HCT116 (cell line): ENCODE measurements around the gene MUC4. TPM values are rescaled to one million over a fixed set of nuclear protein-coding genes. Genes with fewer than 3 reads are reported as not detected.

Experiments used
- ATAC-seq: fragments of 200-7000 bp; cut with Tn5 transposase; 2 replicates; pipeline ENCODE4 v1.9.1; 2020; ENCODE audit warnings: mild to moderate bottlenecking, moderate library complexity
- BruUV-seq: library from RNA; stranded (reverse); fragments of 400-500 nt; replicated peaks from 2 replicates; lab custom pipeline; 2021; lab: Mats Ljungman, UMichigan
- CTCF ChIA-PET: fragments of 300-600 bp; sonication (Branson Sonifier 250); formaldehyde crosslinking; loops from one replicate; lab custom pipeline; 2021; ENCODE audit warnings: antibody characterized with exemption; lab: Charles Lee
- POLR2A ChIA-PET: fragments of 300-600, 350-600 bp; sonication (Branson Sonifier 250); formaldehyde crosslinking; loops from one replicate; lab custom pipeline; 2021; ENCODE audit warnings: antibody characterized with exemption; lab: Charles Lee
- RAD21 ChIA-PET, 2 experiments: fragments of 300-600 bp; sonication (Branson Sonifier 250); formaldehyde crosslinking; loops; one replicate each; lab custom pipeline; 2023; ENCODE audit warnings: low total read pairs in 2 of 2; ENCODE audit not compliant: uncharacterized antibody in 2 of 2, unreplicated experiment in 2 of 2, low non-redundant PET in 1 of 2; lab: Charles Lee
- DNase-seq: peaks from one replicate; pipeline ENCODE4 v3.0.0-alpha.2; 2010; ENCODE audit warnings: low read depth, low spot score
- H2AFZ ChIP-seq: fragments of 200-600 bp; shearing (Covaris generic), sonication (generic); 2 replicates; pipeline ENCODE4 v1.6.1; 2017; ENCODE audit warnings: low read depth, mixed run types, mixed read lengths, antibody characterized with exemption, low read length; ENCODE audit not compliant: poor library complexity, severe bottlenecking
- H3K27ac ChIP-seq: 2 replicates; pipeline ENCODE4 v1.5.1; 2012; ENCODE audit warnings: low read depth, low read length
- H3K27me3 ChIP-seq: fragments of 200-600 bp; sonication (generic); 2 replicates; pipeline ENCODE4 v1.6.1; 2016; ENCODE audit warnings: mixed run types, low read length, mixed read lengths; ENCODE audit not compliant: insufficient read depth
- H3K36me3 ChIP-seq, 2 experiments: fragments of 200-500 bp in 1 of 2; fragments of 200-600 bp in 1 of 2; sonication (Bioruptor generic) in 1 of 2; sonication (generic) in 1 of 2; 2 replicates each; pipeline versions ENCODE4 v1.5.1 to v1.6.1; 2014 to 2016; ENCODE audit warnings: low read length in 2 of 2, inconsistent platforms in 1 of 2, mixed read lengths in 1 of 2, mixed run types in 1 of 2; ENCODE audit not compliant: insufficient read depth in 2 of 2, control insufficient read depth in 1 of 2
- H3K4me1 ChIP-seq, 2 experiments: fragments of 200-600 bp in 1 of 2; sonication (generic) in 1 of 2; 2 replicates each; pipeline versions ENCODE4 v1.5.1 to v1.6.1; 2012 to 2017; ENCODE audit warnings: low read length in 2 of 2, inconsistent platforms in 1 of 2, mild to moderate bottlenecking in 1 of 2, mixed read lengths in 1 of 2, mixed run types in 1 of 2, moderate library complexity in 1 of 2; ENCODE audit not compliant: insufficient read depth in 2 of 2, control insufficient read depth in 1 of 2
- H3K4me2 ChIP-seq: fragments of 200-600 bp; sonication (generic); 2 replicates; pipeline ENCODE4 v1.6.1; 2017; ENCODE audit warnings: mixed run types, low read length, mixed read lengths
- H3K4me3 ChIP-seq, 2 experiments: fragments of 200-600 bp in 1 of 2; sonication (generic) in 1 of 2; replicated peaks in 1 of 2; 2 replicates each; pipeline ENCODE4 v1.5.1; 2011 to 2016; ENCODE audit warnings: low read length in 2 of 2, control low read depth in 1 of 2, low read depth in 1 of 2, mild to moderate bottlenecking in 1 of 2, mixed read lengths in 1 of 2, mixed run types in 1 of 2
- H3K79me2 ChIP-seq: fragments of 200-600 bp; sonication (generic); 2 replicates; pipeline ENCODE4 v1.6.1; 2017; ENCODE audit warnings: mild to moderate bottlenecking, mixed run types, low read length, moderate library complexity, mixed read lengths; ENCODE audit not compliant: insufficient read depth
- H3K9ac ChIP-seq: fragments of 200-600 bp; sonication (generic); 2 replicates; pipeline ENCODE4 v1.6.1; 2016; ENCODE audit warnings: low read length, mixed read lengths
- H3K9me2 ChIP-seq: fragments of 200-600 bp; sonication (generic), shearing (Covaris generic); 2 replicates; pipeline ENCODE4 v1.6.1; 2017; ENCODE audit warnings: mixed run types, mild to moderate bottlenecking, moderate library complexity; ENCODE audit not compliant: insufficient read depth
- H3K9me3 ChIP-seq, 2 experiments: fragments of 200-500 bp in 1 of 2; fragments of 200-600 bp in 1 of 2; sonication (Bioruptor generic) in 1 of 2; sonication (generic) in 1 of 2; 2 replicates each; pipeline ENCODE4 v1.6.1; 2014 to 2017; ENCODE audit warnings: low read length in 2 of 2, mixed read lengths in 2 of 2, inconsistent platforms in 1 of 2, low read depth in 1 of 2, mild to moderate bottlenecking in 1 of 2, mixed run types in 1 of 2, moderate library complexity in 1 of 2; ENCODE audit not compliant: control insufficient read depth in 1 of 2, insufficient read depth in 1 of 2
- H4K20me1 ChIP-seq: fragments of 200-600 bp; sonication (generic), shearing (Covaris generic); 2 replicates; pipeline ENCODE4 v1.6.1; 2017; ENCODE audit warnings: mixed run types, mild to moderate bottlenecking, moderate library complexity; ENCODE audit not compliant: insufficient read depth
- ATF3 ChIP-seq: IDR thresholded peaks from 2 replicates; pipeline ENCODE4 v1.6.1; 2012
- CEBPB ChIP-seq: IDR thresholded peaks from 2 replicates; pipeline ENCODE4 v1.6.1; 2012; ENCODE audit warnings: low read depth
- CTCF ChIP-seq, 3 experiments: fragments of 200-600 bp in 1 of 3; sonication (generic) in 1 of 3; IDR thresholded peaks in 2 of 3; conservative IDR thresholded peaks in 1 of 3; 2 replicates each; pipeline ENCODE4 v1.5.1; 2012 to 2017; ENCODE audit warnings: low read depth in 2 of 3, low read length in 2 of 3, antibody characterized with exemption in 1 of 3, borderline replicate concordance in 1 of 3, control low read depth in 1 of 3, mild to moderate bottlenecking in 1 of 3, mixed read lengths in 1 of 3, mixed run types in 1 of 3, moderate library complexity in 1 of 3; ENCODE audit not compliant: insufficient read depth in 1 of 3
- EGR1 ChIP-seq: IDR thresholded peaks from 2 replicates; pipeline ENCODE4 v1.6.1; 2012; ENCODE audit warnings: low read depth
- ELF1 ChIP-seq: IDR thresholded peaks from 2 replicates; pipeline ENCODE4 v1.6.1; 2012; ENCODE audit warnings: low read depth, borderline replicate concordance
- EZH2 ChIP-seq: fragments of 200-600 bp; sonication (generic); IDR thresholded peaks from 2 replicates; pipeline ENCODE4 v1.6.1; 2017; ENCODE audit warnings: antibody characterized with exemption, mixed run types
- EZH2phosphoT487 ChIP-seq: fragments of 200-600 bp; IDR thresholded peaks from 2 replicates; pipeline ENCODE4 v1.6.1; 2018; ENCODE audit warnings: antibody characterized with exemption, borderline replicate concordance
- JUND ChIP-seq: IDR thresholded peaks from 2 replicates; pipeline ENCODE4 v1.6.1; 2012
- MAX ChIP-seq: IDR thresholded peaks from 2 replicates; pipeline ENCODE4 v1.6.1; 2012
- POLR2A ChIP-seq: IDR thresholded peaks from 2 replicates; pipeline ENCODE4 v1.7.0; 2011; ENCODE audit warnings: borderline replicate concordance; ENCODE audit not compliant: insufficient read depth, insufficient read length; ENCODE audit errors: extremely low read depth
- RAD21 ChIP-seq: IDR thresholded peaks from 2 replicates; pipeline ENCODE4 v1.6.1; 2012; ENCODE audit warnings: low read depth, mild to moderate bottlenecking
- REST ChIP-seq: IDR thresholded peaks from 2 replicates; pipeline ENCODE4 v1.6.1; 2012; ENCODE audit warnings: low read depth
- SIN3A ChIP-seq: IDR thresholded peaks from 2 replicates; pipeline ENCODE4 v1.6.1; 2012; ENCODE audit warnings: low read depth
- SP1 ChIP-seq: IDR thresholded peaks from 2 replicates; pipeline ENCODE4 v1.6.1; 2012; ENCODE audit warnings: low read depth
- SRF ChIP-seq: IDR thresholded peaks from 2 replicates; pipeline ENCODE4 v1.6.1; 2012; ENCODE audit warnings: low read depth
- TCF7L2 ChIP-seq: IDR thresholded peaks from 2 replicates; pipeline ENCODE4 v1.7.0; 2011; ENCODE audit warnings: borderline replicate concordance, inconsistent platforms; ENCODE audit not compliant: insufficient read depth, insufficient read length; ENCODE audit errors: extremely low read depth
- YY1 ChIP-seq: IDR thresholded peaks from 2 replicates; pipeline ENCODE4 v1.6.1; 2011; ENCODE audit warnings: low read length, low read depth, moderate library complexity, mild to moderate bottlenecking; ENCODE audit not compliant: insufficient replicate concordance; ENCODE audit errors: extremely low read depth
- ZBTB33 ChIP-seq: IDR thresholded peaks from 2 replicates; pipeline ENCODE4 v1.6.1; 2011; ENCODE audit warnings: mild to moderate bottlenecking, low read length, moderate library complexity; ENCODE audit not compliant: insufficient replicate concordance; ENCODE audit errors: extremely low read depth
- ZFX ChIP-seq: fragments of 450-650 bp; IDR thresholded peaks from 2 replicates; pipeline ENCODE4 v1.6.1; 2017
- ZNF274 ChIP-seq: fragments of 200-500 bp; sonication (Bioruptor generic); IDR thresholded peaks from 2 replicates; pipeline ENCODE4 v1.6.1; 2014; ENCODE audit warnings: mild to moderate bottlenecking, low read depth, low read length, inconsistent platforms
- intact Hi-C: fragments of 100-400 bp; cut with micrococcal nuclease; formaldehyde crosslinking; loops from 2 replicates; pipeline ENCODE4 v1.10.0; 2022
- total RNA-seq: library from RNA; stranded (reverse); gene quantifications from one replicate; pipeline ENCODE4 v1.2.1, GENCODE V29; 2021; ENCODE audit not compliant: unreplicated experiment

MUC4 gene
- total RNA-seq, 1 experiment from 2014 or later, result 0.64 TPM

- H3K27ac ChIP-seq, result no peak overlapping the region
- no peak for DNase-seq
- intact Hi-C loops, result no loop called here
- no peaks in the 10 kb centered on the region for H3K27me3 ChIP-seq
- no peak overlapping the region for H2AFZ ChIP-seq
- ChIA-PET POLR2A (no interaction called here), CTCF (interaction anchor here (1.7 to 3.6 kb wide), 3 partner anchors 34 to 55 kb away, joined by 4 to 41 read pairs (median 5); no protein-coding TSS in a partner anchor), RAD21 (no interaction called here)
- H3K4me1 ChIP-seq, result peaks cover 0 to 21% of the 10 kb centered on the region in 2 experiments; a peak in 2 of 4 replicates
- H4K20me1 ChIP-seq, result no peaks in the 10 kb centered on the region
- no peak overlapping the region for H3K4me2 ChIP-seq
- H3K9me3 ChIP-seq, result no peaks in the 10 kb centered on the region
- H3K9me2 ChIP-seq, result no peaks in the 10 kb centered on the region
- no peak overlapping the region for H3K9ac ChIP-seq
- TF ChIP-seq ZBTB33 (no peak), ZNF274 (no peak), ZFX (no peak), EZH2 (no peak), YY1 (no peak), REST (no peak), SIN3A (no peak), RAD21 (no peak), SRF (no peak), TCF7L2 (no peak), CEBPB (no peak), CTCF (IDR thresholded peaks at IDR 0.05 in 2 of 3, conservative IDR thresholded peaks at IDR 0.05 in 1 of 3; ENCODE audit: borderline replicate concordance in 1 of 3, insufficient read depth in 1 of 3, low read depth in 2 of 3, low read length in 2 of 3) (no peak), EGR1 (no peak), POLR2A (no peak), SP1 (no peak), JUND (no peak), ELF1 (no peak), MAX (no peak), ATF3 (no peak), EZH2phosphoT487 (no peak)
- ATAC-seq, result no peak
- BruUV-seq, result no TSS peak
- H3K36me3 ChIP-seq, result no peaks in the 10 kb centered on the region
- H3K4me3 ChIP-seq, result no peak overlapping the region
- no peaks in the 10 kb centered on the region for H3K79me2 ChIP-seq
These were observed 48.7 kb upstream of the MUC4 start for GRCh38 chr3:195860456-195860855.
